PC-9 (cell line): ENCODE data around the gene DAB1. TPM values are rescaled to one million over a fixed set of nuclear protein-coding genes. Genes with fewer than 3 reads are reported as not detected.

ENCODE experiments used
- BruUV-seq: library from RNA; stranded (reverse); fragments of 400-500 nt; replicated peaks from 2 replicates; lab custom pipeline; 2021; lab: Mats Ljungman, UMichigan
- CTCF ChIA-PET: fragments of 300-600 bp; sonication (Branson Sonifier 250); formaldehyde crosslinking; loops from one replicate; lab custom pipeline; 2022; ENCODE audit warnings: antibody characterized with exemption; lab: Charles Lee
- POLR2A ChIA-PET: fragments of 300-600 bp; sonication (Branson Sonifier 250); formaldehyde crosslinking; loops from one replicate; lab custom pipeline; 2022; ENCODE audit warnings: antibody characterized with exemption; ENCODE audit not compliant: unreplicated experiment; lab: Charles Lee
- DNase-seq, 2 experiments: peaks; one replicate each; pipeline versions ENCODE4 v3.0.0 to v3.0.0-alpha.2; 2015 to 2022; ENCODE audit warnings: mixed read lengths in 1 of 2
- H2AFZ ChIP-seq: fragments of 200-600 bp; sonication (generic); 2 replicates; pipeline ENCODE4 v1.8.1; 2017; ENCODE audit warnings: antibody characterized with exemption
- H3F3A ChIP-seq: fragments of 200-600 bp; sonication (generic); 2 replicates; pipeline ENCODE4 v1.8.1; 2017; ENCODE audit warnings: antibody characterized with exemption, mild to moderate bottlenecking, low read depth; ENCODE audit not compliant: insufficient read depth
- H3K27ac ChIP-seq: fragments of 200-600 bp; sonication (generic); 2 replicates; pipeline ENCODE4 v1.6.1; 2016; ENCODE audit warnings: mixed run types
- H3K27me3 ChIP-seq: fragments of 200-600 bp; sonication (generic); 2 replicates; pipeline ENCODE4 v1.6.1; 2016; ENCODE audit warnings: low read depth, mixed run types; ENCODE audit not compliant: insufficient read depth
- H3K36me3 ChIP-seq: fragments of 200-600 bp; sonication (generic); 2 replicates; pipeline ENCODE4 v1.6.1; 2016; ENCODE audit warnings: low read depth, mixed run types
- H3K4me1 ChIP-seq: fragments of 200-600 bp; sonication (generic); replicated peaks from 2 replicates; pipeline ENCODE4 v1.6.1; 2016; ENCODE audit warnings: mixed run types; ENCODE audit not compliant: insufficient read depth
- H3K4me2 ChIP-seq: fragments of 200-600 bp; sonication (generic); 2 replicates; pipeline ENCODE4 v1.6.1; 2017; ENCODE audit warnings: mixed run types
- H3K4me3 ChIP-seq: fragments of 200-600 bp; sonication (generic); 2 replicates; pipeline ENCODE4 v1.6.1; 2016; ENCODE audit warnings: mixed run types
- H3K79me2 ChIP-seq: fragments of 200-600 bp; sonication (generic); 2 replicates; pipeline ENCODE4 v1.6.1; 2017; ENCODE audit warnings: low read depth, mixed run types
- H3K9me2 ChIP-seq: fragments of 200-600 bp; sonication (generic); 2 replicates; pipeline ENCODE4 v1.8.1; 2017; ENCODE audit warnings: mild to moderate bottlenecking; ENCODE audit not compliant: insufficient read depth
- H3K9me3 ChIP-seq: fragments of 200-600 bp; sonication (generic); 2 replicates; pipeline ENCODE4 v1.8.1; 2016; ENCODE audit warnings: low read depth; ENCODE audit not compliant: insufficient read depth
- H4K20me1 ChIP-seq: fragments of 200-600 bp; sonication (generic); 2 replicates; pipeline ENCODE4 v1.8.1; 2017; ENCODE audit not compliant: insufficient read depth
- CTCF ChIP-seq: fragments of 200-600 bp; sonication (generic); conservative IDR thresholded peaks from 2 replicates; pipeline ENCODE4 v1.6.1; 2017; ENCODE audit warnings: mixed run types, antibody characterized with exemption, mild to moderate bottlenecking, moderate library complexity
- EZH2 ChIP-seq: fragments of 200-600 bp; sonication (generic); IDR thresholded peaks from 2 replicates; pipeline ENCODE4 v1.8.0; 2017; ENCODE audit warnings: antibody characterized with exemption, low read depth
- intact Hi-C: fragments of 100-400 bp; cut with micrococcal nuclease; formaldehyde crosslinking; loops from one replicate; pipeline ENCODE4 v1.10.0; 2022; ENCODE audit not compliant: unreplicated experiment
- total RNA-seq: library from RNA; stranded (reverse); gene quantifications from 2 replicates; pipeline ENCODE4 v1.2.3, GENCODE V29; 2021

DAB1 gene
- total RNA-seq, 1 experiment from 2014 or later = not detected

GRCh38 chr1:57127976-57128375 lies 295.9 kb downstream of the DAB1 start:
- H4K20me1 ChIP-seq = no peaks in the 10 kb centered on the region
- no peaks in the 10 kb centered on the region for H3K36me3 ChIP-seq
- no TSS peak for BruUV-seq
- H3K79me2 ChIP-seq = no peaks in the 10 kb centered on the region
- CTCF ChIA-PET = no interaction called here
- DNase-seq = no peak
- POLR2A ChIA-PET = no interaction called here
- H3K4me3 ChIP-seq = no peak overlapping the region
- intact Hi-C loops = no loop called here
- 0 out of 2 replicates have a peak, but pooled peaks cover 8% of the 10 kb centered on the region for H3K27me3 ChIP-seq
- H3K27ac ChIP-seq = no peak overlapping the region
- no peaks in the 10 kb centered on the region for H3K9me2 ChIP-seq
- no peaks in the 10 kb centered on the region for H3K9me3 ChIP-seq
- no peak for TF ChIP-seq EZH2
- TF ChIP-seq CTCF = no peak
- H2AFZ ChIP-seq = no peak overlapping the region
- no peaks in the 10 kb centered on the region for H3F3A ChIP-seq
- no peak overlapping the region for H3K4me2 ChIP-seq
- H3K4me1 ChIP-seq = no peaks in the 10 kb centered on the region

GRCh38 chr1:57124768-57125446 lies 299.0 kb downstream of the DAB1 start:
- Histone ChIP-seq H3K9me3 (no peaks in the 10 kb centered on the region), H3K4me1 (no peaks in the 10 kb centered on the region), H3F3A (no peaks in the 10 kb centered on the region), H3K27ac (no peak overlapping the region), H3K79me2 (no peaks in the 10 kb centered on the region), H3K9me2 (no peaks in the 10 kb centered on the region), H3K4me2 (no peak overlapping the region), H3K27me3 (0 out of 2 replicates have a peak, but pooled peaks cover 10% of the 10 kb centered on the region), H3K4me3 (no peak overlapping the region), H2AFZ (no peak overlapping the region), H3K36me3 (no peaks in the 10 kb centered on the region), H4K20me1 (no peaks in the 10 kb centered on the region)
- intact Hi-C loops = no loop called here
- no peak for DNase-seq
- no peak for TF ChIP-seq EZH2
- TF ChIP-seq CTCF = no peak
- BruUV-seq = no TSS peak
- CTCF ChIA-PET = no interaction called here
- POLR2A ChIA-PET = no interaction called here

GRCh38 chr1:57124170-57124569 lies 299.7 kb downstream of the DAB1 start:
- 0 out of 2 replicates have a peak, but pooled peaks cover 10% of the 10 kb centered on the region for H3K27me3 ChIP-seq
- H3K4me1 ChIP-seq = no peaks in the 10 kb centered on the region
- no peaks in the 10 kb centered on the region for H3K9me2 ChIP-seq
- H3K79me2 ChIP-seq = no peaks in the 10 kb centered on the region
- no peaks in the 10 kb centered on the region for H4K20me1 ChIP-seq
- no peaks in the 10 kb centered on the region for H3K9me3 ChIP-seq
- no peak overlapping the region for H2AFZ ChIP-seq
- CTCF ChIA-PET = no interaction called here
- no peak for TF ChIP-seq EZH2
- no peak for TF ChIP-seq CTCF
- H3K4me3 ChIP-seq = no peak overlapping the region
- intact Hi-C loops = no loop called here
- no peak for DNase-seq
- POLR2A ChIA-PET = no interaction called here
- no TSS peak for BruUV-seq
- H3F3A ChIP-seq = no peaks in the 10 kb centered on the region
- no peak overlapping the region for H3K4me2 ChIP-seq
- H3K27ac ChIP-seq = no peak overlapping the region
- H3K36me3 ChIP-seq = no peaks in the 10 kb centered on the region
